Common myeloid progenitor, CD34-positive (primary cell): ENCODE data around the gene MFNG.

Source experiments
- CTCF ChIA-PET: fragments of 350-600 bp; sonication (Branson Sonifier 250); formaldehyde crosslinking; loops from one replicate; lab custom pipeline; 2021; ENCODE audit warnings: antibody characterized with exemption; lab: Charles Lee
- POLR2A ChIA-PET: fragments of 350-600 bp; sonication (Branson Sonifier 250); formaldehyde crosslinking; loops from one replicate; lab custom pipeline; 2021; ENCODE audit warnings: antibody characterized with exemption; lab: Charles Lee
- DNase-seq, 3 donors: peaks; one replicate each; pipeline versions ENCODE4 v3.0.0 to v3.0.0-alpha.2; 2013
- H3K27ac ChIP-seq, 2 experiments: 1 replicate in 1 of 2; 2 replicates in 1 of 2; pipeline ENCODE4 v1.7.0; 2013; ENCODE audit warnings: inconsistent platforms in 2 of 2, low read length in 2 of 2, mild to moderate bottlenecking in 2 of 2, low read depth in 1 of 2, moderate library complexity in 1 of 2; ENCODE audit not compliant: severe bottlenecking in 2 of 2, insufficient read depth in 1 of 2, poor library complexity in 1 of 2
- H3K27me3 ChIP-seq, 5 experiments: replicated peaks in 2 of 5; 1 replicate in 3 of 5; 2 replicates in 2 of 5; pipeline versions ENCODE4 v1.6.1 to v1.7.0; 2013; ENCODE audit warnings: low read length in 4 of 5, mild to moderate bottlenecking in 2 of 5, moderate library complexity in 2 of 5, inconsistent platforms in 1 of 5; ENCODE audit not compliant: insufficient read depth in 5 of 5, control insufficient read depth in 4 of 5
- H3K36me3 ChIP-seq, 4 experiments: 1 replicate in 2 of 4; 2 replicates in 2 of 4; pipeline versions ENCODE4 v1.6.1 to v1.7.0; 2013; ENCODE audit warnings: low read length in 3 of 4, control low read depth in 1 of 4, mild to moderate bottlenecking in 1 of 4; ENCODE audit not compliant: control insufficient read depth in 4 of 4, insufficient read depth in 4 of 4
- H3K4me1 ChIP-seq, 4 experiments: 1 replicate in 3 of 4; 2 replicates in 1 of 4; pipeline versions ENCODE4 v1.6.1 to v1.7.1; 2013; ENCODE audit warnings: low read length in 3 of 4, mild to moderate bottlenecking in 3 of 4, control low read depth in 1 of 4, inconsistent platforms in 1 of 4, moderate library complexity in 1 of 4; ENCODE audit not compliant: control insufficient read depth in 4 of 4, insufficient read depth in 4 of 4; ENCODE audit errors: control extremely low read depth in 1 of 4
- H3K4me3 ChIP-seq, 7 experiments: 1 replicate in 4 of 7; 2 replicates in 3 of 7; pipeline versions ENCODE4 v1.5.1 to v1.7.0; 2013; ENCODE audit warnings: mild to moderate bottlenecking in 7 of 7, low read length in 6 of 7, moderate library complexity in 6 of 7, inconsistent platforms in 2 of 7, low read depth in 2 of 7, control low read depth in 1 of 7; ENCODE audit not compliant: insufficient read depth in 4 of 7, control insufficient read depth in 1 of 7; ENCODE audit errors: extremely low read depth in 1 of 7
- H3K9me3 ChIP-seq, 5 experiments: 1 replicate in 4 of 5; 2 replicates in 1 of 5; pipeline versions ENCODE4 v1.6.1 to v1.7.1; 2013; ENCODE audit warnings: low read length in 4 of 5, mild to moderate bottlenecking in 2 of 5, inconsistent platforms in 1 of 5, low read depth in 1 of 5, moderate library complexity in 1 of 5; ENCODE audit not compliant: control insufficient read depth in 4 of 5, insufficient read depth in 2 of 5; ENCODE audit errors: control extremely low read depth in 1 of 5
- WGBS: methylation state at CpG from one replicate; pipeline ENCODE4 v1.1.5; 2013; ENCODE audit not compliant: insufficient coverage; 5-methylcytosine and 5-hydroxymethylcytosine counted together

MFNG gene

DNA sequence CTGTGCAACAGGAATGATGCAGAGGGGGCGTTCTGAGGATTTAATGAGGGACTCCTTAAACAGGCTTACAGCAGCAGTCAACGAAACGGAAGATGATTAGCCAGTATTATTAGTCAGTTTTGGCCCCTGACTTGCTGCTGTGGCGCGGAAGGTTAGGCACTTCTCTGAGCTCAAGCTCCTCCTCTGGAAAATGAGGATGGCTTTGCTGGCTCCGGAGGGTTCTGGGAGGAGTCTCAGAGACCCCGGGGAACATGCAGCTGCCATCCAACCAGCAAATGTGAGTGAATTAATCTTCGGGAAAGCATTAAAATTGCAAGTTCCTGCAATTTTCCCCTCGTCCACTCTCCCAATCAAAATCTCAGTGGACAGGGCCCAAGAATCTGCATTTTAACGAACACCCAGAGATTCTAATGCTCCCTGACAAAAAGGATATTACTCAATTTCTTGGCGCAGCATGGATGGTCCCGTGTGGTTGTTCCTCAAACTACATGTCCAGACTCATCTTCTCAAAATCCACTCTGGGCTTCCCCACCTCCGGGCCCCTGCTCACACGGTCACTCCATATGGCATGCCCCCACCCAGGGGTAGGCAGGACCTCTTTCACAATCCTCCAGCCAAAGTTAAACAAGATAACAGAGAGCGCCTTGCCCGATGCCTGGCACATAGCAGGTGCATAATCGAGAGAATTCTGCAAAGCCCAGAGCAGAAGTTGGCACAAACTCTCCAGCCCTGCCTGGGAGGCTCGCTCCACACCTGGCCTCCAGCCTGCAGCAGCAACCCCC is 65.3 kb downstream of the MFNG start:
- Histone ChIP-seq H3K27me3 (peaks cover 0 to 60% (median 22%) of the 10 kb centered on the region in 5 experiments), H3K4me3 (peak overlapping the region in 3 of 7 experiments; percentile 58 to 66 (median 59)), H3K9me3 (no peaks in the 10 kb centered on the region), H3K27ac (no peak overlapping the region), H3K36me3 (no peaks in the 10 kb centered on the region), H3K4me1 (peaks cover 0 to 40% (median 35%) of the 10 kb centered on the region in 4 experiments)
- WGBS, result 37% methylated on average over 18 of the region's 18 CpGs
- ChIA-PET POLR2A (no interaction called here), CTCF (interaction anchor here (0.9 to 1.8 kb wide), 2 partner anchors 9 to 103 kb away, joined by 3 to 6 read pairs; no protein-coding TSS in a partner anchor)
- DNase-seq, result peak in 2 of 3 donors; percentile 28 to 35

- CTCF ChIA-PET, result interaction anchor here (0.9 to 1.8 kb wide), 3 partner anchors 8 to 102 kb away, joined by 3 to 6 read pairs (median 3); no protein-coding TSS in a partner anchor
- no peaks in the 10 kb centered on the region for H3K9me3 ChIP-seq
- POLR2A ChIA-PET, result no interaction called here
Observed at GRCh38 chr22:37419969-37420685, 66.1 kb downstream of the MFNG start.

GRCh38 chr22:37419370-37419968 is 66.7 kb downstream of the MFNG start:
- Histone ChIP-seq H3K9me3 (no peaks in the 10 kb centered on the region), H3K4me1 (peaks cover 0 to 41% (median 34%) of the 10 kb centered on the region in 4 experiments), H3K27ac (no peak overlapping the region), H3K27me3 (peaks cover 0 to 49% (median 23%) of the 10 kb centered on the region in 5 experiments), H3K36me3 (no peaks in the 10 kb centered on the region), H3K4me3 (peak overlapping the region in 2 of 7 experiments; percentile 59 to 66)
- ChIA-PET POLR2A (no interaction called here), CTCF (interaction anchor here (1.2 kb wide), 1 partner anchor 9 kb away, joined by 3 read pairs; no protein-coding TSS in a partner anchor)
- WGBS, result 20% methylated on average over 36 of the region's 43 CpGs
- peak in 1 of 3 donors; percentile 48 for DNase-seq

More at GRCh38 chr22:37419969-37420685, 66.1 kb downstream of the MFNG start:
- H3K4me1 ChIP-seq, result peaks cover 0 to 41% (median 34%) of the 10 kb centered on the region in 4 experiments
- H3K4me3 ChIP-seq, result peak overlapping the region in 4 of 7 experiments; percentile 35 to 66 (median 58)
- no peaks in the 10 kb centered on the region for H3K36me3 ChIP-seq
- H3K27ac ChIP-seq, result no peak overlapping the region
- H3K27me3 ChIP-seq, result peaks cover 0 to 53% (median 20%) of the 10 kb centered on the region in 5 experiments
- under 1% methylated on average over 64 of the region's 70 CpGs for WGBS
- DNase-seq, result peak in 2 of 3 donors; percentile 51 to 54
